ENCODE data around the gene DBF4B. TPM values are rescaled to one million over a fixed set of nuclear protein-coding genes. Genes with fewer than 3 reads are reported as not detected.

Gene DBF4B
- total and polyA plus RNA-seq, 2 donors (not counting 1 experiment from before 2014, with no cell fraction given) = 2.2 to 3.3 TPM

DNA sequence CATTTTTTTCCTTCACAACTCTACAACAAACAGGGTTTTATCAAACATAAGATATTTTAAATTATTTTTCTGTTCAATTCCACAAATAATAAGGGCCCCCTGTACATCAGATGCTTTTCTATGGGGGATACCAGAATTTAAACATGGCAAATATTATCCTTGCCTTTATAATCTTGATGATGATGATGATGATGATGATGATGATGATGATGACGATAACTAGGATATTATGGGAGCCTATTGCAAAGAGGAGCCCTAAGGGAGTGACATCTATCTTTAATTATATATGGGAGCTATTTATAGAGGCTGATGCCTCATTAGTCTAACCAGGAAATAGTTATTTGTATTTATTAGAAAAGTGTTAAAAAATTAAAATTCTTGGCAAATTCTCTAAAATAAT lies 45.4 kb upstream of the DBF4B start:
- no peak for DNase-seq (ENCODE audit: low read depth in 2 of 2)
- no peaks in the 10 kb centered on the region for H3K4me1 ChIP-seq (ENCODE audit: control insufficient read depth, extremely low read depth, insufficient read depth, low read length)
- H3K27ac ChIP-seq (ENCODE audit: insufficient read depth, low read length) = no peak overlapping the region
- H3K79me2 ChIP-seq (ENCODE audit: control insufficient read depth, insufficient read depth, low read length) = no peaks in the 10 kb centered on the region
- no peaks in the 10 kb centered on the region for H4K20me1 ChIP-seq (ENCODE audit: control insufficient read depth, extremely low read depth, insufficient read depth, low read length)
- TF ChIP-seq, protein P1, sequence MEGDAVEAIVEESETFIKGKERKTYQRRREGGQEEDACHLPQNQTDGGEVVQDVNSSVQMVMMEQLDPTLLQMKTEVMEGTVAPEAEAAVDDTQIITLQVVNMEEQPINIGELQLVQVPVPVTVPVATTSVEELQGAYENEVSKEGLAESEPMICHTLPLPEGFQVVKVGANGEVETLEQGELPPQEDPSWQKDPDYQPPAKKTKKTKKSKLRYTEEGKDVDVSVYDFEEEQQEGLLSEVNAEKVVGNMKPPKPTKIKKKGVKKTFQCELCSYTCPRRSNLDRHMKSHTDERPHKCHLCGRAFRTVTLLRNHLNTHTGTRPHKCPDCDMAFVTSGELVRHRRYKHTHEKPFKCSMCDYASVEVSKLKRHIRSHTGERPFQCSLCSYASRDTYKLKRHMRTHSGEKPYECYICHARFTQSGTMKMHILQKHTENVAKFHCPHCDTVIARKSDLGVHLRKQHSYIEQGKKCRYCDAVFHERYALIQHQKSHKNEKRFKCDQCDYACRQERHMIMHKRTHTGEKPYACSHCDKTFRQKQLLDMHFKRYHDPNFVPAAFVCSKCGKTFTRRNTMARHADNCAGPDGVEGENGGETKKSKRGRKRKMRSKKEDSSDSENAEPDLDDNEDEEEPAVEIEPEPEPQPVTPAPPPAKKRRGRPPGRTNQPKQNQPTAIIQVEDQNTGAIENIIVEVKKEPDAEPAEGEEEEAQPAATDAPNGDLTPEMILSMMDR (conservative IDR thresholded peaks at IDR 0.05 in 1 of 2, IDR thresholded peaks at IDR 0.05 in 1 of 2; ENCODE audit: low read depth in 1 of 2, low read length in 2 of 2) = no peak
- H3K36me3 ChIP-seq (ENCODE audit: control insufficient read depth, insufficient read depth, low read length) = no peaks in the 10 kb centered on the region
- H3K4me3 ChIP-seq (replicated peaks in 1 of 4; ENCODE audit: control extremely low read depth in 1 of 4, insufficient read depth in 1 of 4, low read depth in 3 of 4, low read length in 4 of 4) = no peak overlapping the region
- no peak overlapping the region for H3K9ac ChIP-seq (ENCODE audit: insufficient read depth, low read length)
- H3K27me3 ChIP-seq (ENCODE audit: control insufficient read depth, insufficient read depth, low read length) = no peaks in the 10 kb centered on the region
- H2AFZ ChIP-seq (ENCODE audit: low read length) = no peak overlapping the region
- no peaks in the 10 kb centered on the region for H3K9me3 ChIP-seq (ENCODE audit: control insufficient read depth, insufficient read depth, low read depth, low read length)
- H3K4me2 ChIP-seq (ENCODE audit: extremely low read depth, insufficient read depth, low read length) = no peak overlapping the region

DNA sequence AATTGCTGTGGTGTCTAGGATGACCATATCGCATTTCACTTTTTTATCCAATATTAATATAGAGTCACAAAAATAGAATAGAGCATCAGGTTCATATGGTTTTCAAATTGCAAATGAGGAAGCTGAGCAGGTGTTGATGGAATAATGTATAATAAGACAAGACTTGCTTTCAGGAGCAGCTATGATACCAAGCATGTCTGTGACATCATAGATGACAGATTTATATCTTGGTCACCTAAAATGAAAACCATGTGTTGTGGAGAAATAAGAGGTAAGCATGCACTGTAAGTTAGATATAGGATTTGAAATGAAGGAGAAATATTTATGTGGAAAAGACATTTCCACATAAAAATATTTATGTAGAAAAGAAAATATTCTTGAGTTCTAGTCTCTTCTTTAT lies 43.6 kb upstream of the DBF4B start:
- Histone ChIP-seq H3K4me3 (replicated peaks in 1 of 4; ENCODE audit: control extremely low read depth in 1 of 4, insufficient read depth in 1 of 4, low read depth in 3 of 4, low read length in 4 of 4) (no peak overlapping the region), H3K79me2 (ENCODE audit: control insufficient read depth, insufficient read depth, low read length) (no peaks in the 10 kb centered on the region), H3K27ac (ENCODE audit: insufficient read depth, low read length) (no peak overlapping the region), H3K27me3 (ENCODE audit: control insufficient read depth, insufficient read depth, low read length) (no peaks in the 10 kb centered on the region), H3K9me3 (ENCODE audit: control insufficient read depth, insufficient read depth, low read depth, low read length) (no peaks in the 10 kb centered on the region), H4K20me1 (ENCODE audit: control insufficient read depth, extremely low read depth, insufficient read depth, low read length) (no peaks in the 10 kb centered on the region), H3K4me1 (ENCODE audit: control insufficient read depth, extremely low read depth, insufficient read depth, low read length) (no peaks in the 10 kb centered on the region), H3K9ac (ENCODE audit: insufficient read depth, low read length) (no peak overlapping the region), H3K4me2 (ENCODE audit: extremely low read depth, insufficient read depth, low read length) (no peak overlapping the region), H2AFZ (ENCODE audit: low read length) (no peak overlapping the region), H3K36me3 (ENCODE audit: control insufficient read depth, insufficient read depth, low read length) (no peaks in the 10 kb centered on the region)
- TF ChIP-seq, protein P1 (conservative IDR thresholded peaks at IDR 0.05 in 1 of 2, IDR thresholded peaks at IDR 0.05 in 1 of 2; ENCODE audit: low read depth in 1 of 2, low read length in 2 of 2) = no peak
- TF ChIP-seq EZH2 (IDR thresholded peaks at IDR 0.05; ENCODE audit: low read length, missing control alignments) = no peak
- DNase-seq (ENCODE audit: low read depth in 2 of 2) = no peak

DNA sequence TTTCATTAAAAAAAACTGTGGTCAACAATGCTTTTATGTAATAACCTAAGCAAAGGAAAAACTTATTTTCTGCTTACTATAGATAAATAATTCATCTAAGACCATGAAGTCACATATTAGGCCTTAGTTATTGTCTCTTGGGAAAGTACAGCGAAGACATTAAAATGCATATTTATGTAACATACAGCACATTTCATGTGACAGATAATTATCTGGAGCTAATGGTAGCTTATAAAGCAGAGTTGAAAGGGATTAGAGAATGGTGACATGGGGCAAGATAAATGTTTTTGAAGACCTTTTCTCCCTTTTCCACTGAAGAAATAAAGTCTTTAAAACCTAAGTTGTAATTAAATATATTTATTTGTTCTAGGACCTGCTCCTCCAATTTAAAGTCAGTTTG lies 42.5 kb upstream of the DBF4B start:
- H3K27me3 ChIP-seq (ENCODE audit: control insufficient read depth, insufficient read depth, low read length) = no peaks in the 10 kb centered on the region
- no peaks in the 10 kb centered on the region for H3K9me3 ChIP-seq (ENCODE audit: control insufficient read depth, insufficient read depth, low read depth, low read length)
- H3K36me3 ChIP-seq (ENCODE audit: control insufficient read depth, insufficient read depth, low read length) = no peaks in the 10 kb centered on the region
- H3K4me1 ChIP-seq (ENCODE audit: control insufficient read depth, extremely low read depth, insufficient read depth, low read length) = no peaks in the 10 kb centered on the region
- no peak for DNase-seq (ENCODE audit: low read depth in 2 of 2)
- H3K4me2 ChIP-seq (ENCODE audit: extremely low read depth, insufficient read depth, low read length) = no peak overlapping the region
- H3K79me2 ChIP-seq (ENCODE audit: control insufficient read depth, insufficient read depth, low read length) = no peaks in the 10 kb centered on the region
- no peak overlapping the region for H3K9ac ChIP-seq (ENCODE audit: insufficient read depth, low read length)
- no peak overlapping the region for H3K4me3 ChIP-seq (replicated peaks in 1 of 4; ENCODE audit: control extremely low read depth in 1 of 4, insufficient read depth in 1 of 4, low read depth in 3 of 4, low read length in 4 of 4)
- no peak overlapping the region for H2AFZ ChIP-seq (ENCODE audit: low read length)
- TF ChIP-seq, protein P1 (conservative IDR thresholded peaks at IDR 0.05 in 1 of 2, IDR thresholded peaks at IDR 0.05 in 1 of 2; ENCODE audit: low read depth in 1 of 2, low read length in 2 of 2) = no peak
- TF ChIP-seq EZH2 (IDR thresholded peaks at IDR 0.05; ENCODE audit: low read length, missing control alignments) = no peak
- no peaks in the 10 kb centered on the region for H4K20me1 ChIP-seq (ENCODE audit: control insufficient read depth, extremely low read depth, insufficient read depth, low read length)
- no peak overlapping the region for H3K27ac ChIP-seq (ENCODE audit: insufficient read depth, low read length)

All from fibroblast of lung (primary cell).